PC-9 (cell line): ENCODE measurements around the gene PCNP. TPM values are rescaled to one million over a fixed set of nuclear protein-coding genes. Genes with fewer than 3 reads are reported as not detected.

Source experiments
- BruUV-seq: library from RNA; stranded (reverse); fragments of 400-500 nt; replicated peaks from 2 replicates; lab custom pipeline; 2021; lab: Mats Ljungman, UMichigan
- CTCF ChIA-PET: fragments of 300-600 bp; sonication (Branson Sonifier 250); formaldehyde crosslinking; loops from one replicate; lab custom pipeline; 2022; ENCODE audit warnings: antibody characterized with exemption; lab: Charles Lee
- POLR2A ChIA-PET: fragments of 300-600 bp; sonication (Branson Sonifier 250); formaldehyde crosslinking; loops from one replicate; lab custom pipeline; 2022; ENCODE audit warnings: antibody characterized with exemption; ENCODE audit not compliant: unreplicated experiment; lab: Charles Lee
- DNase-seq, 2 experiments: peaks; one replicate each; pipeline versions ENCODE4 v3.0.0 to v3.0.0-alpha.2; 2015 to 2022; ENCODE audit warnings: mixed read lengths in 1 of 2
- H2AFZ ChIP-seq: fragments of 200-600 bp; sonication (generic); 2 replicates; pipeline ENCODE4 v1.8.1; 2017; ENCODE audit warnings: antibody characterized with exemption
- H3F3A ChIP-seq: fragments of 200-600 bp; sonication (generic); 2 replicates; pipeline ENCODE4 v1.8.1; 2017; ENCODE audit warnings: antibody characterized with exemption, mild to moderate bottlenecking, low read depth; ENCODE audit not compliant: insufficient read depth
- H3K27ac ChIP-seq: fragments of 200-600 bp; sonication (generic); 2 replicates; pipeline ENCODE4 v1.6.1; 2016; ENCODE audit warnings: mixed run types
- H3K27me3 ChIP-seq: fragments of 200-600 bp; sonication (generic); 2 replicates; pipeline ENCODE4 v1.6.1; 2016; ENCODE audit warnings: low read depth, mixed run types; ENCODE audit not compliant: insufficient read depth
- H3K36me3 ChIP-seq: fragments of 200-600 bp; sonication (generic); 2 replicates; pipeline ENCODE4 v1.6.1; 2016; ENCODE audit warnings: low read depth, mixed run types
- H3K4me1 ChIP-seq: fragments of 200-600 bp; sonication (generic); replicated peaks from 2 replicates; pipeline ENCODE4 v1.6.1; 2016; ENCODE audit warnings: mixed run types; ENCODE audit not compliant: insufficient read depth
- H3K4me2 ChIP-seq: fragments of 200-600 bp; sonication (generic); 2 replicates; pipeline ENCODE4 v1.6.1; 2017; ENCODE audit warnings: mixed run types
- H3K4me3 ChIP-seq: fragments of 200-600 bp; sonication (generic); 2 replicates; pipeline ENCODE4 v1.6.1; 2016; ENCODE audit warnings: mixed run types
- H3K79me2 ChIP-seq: fragments of 200-600 bp; sonication (generic); 2 replicates; pipeline ENCODE4 v1.6.1; 2017; ENCODE audit warnings: low read depth, mixed run types
- H3K9me2 ChIP-seq: fragments of 200-600 bp; sonication (generic); 2 replicates; pipeline ENCODE4 v1.8.1; 2017; ENCODE audit warnings: mild to moderate bottlenecking; ENCODE audit not compliant: insufficient read depth
- H3K9me3 ChIP-seq: fragments of 200-600 bp; sonication (generic); 2 replicates; pipeline ENCODE4 v1.8.1; 2016; ENCODE audit warnings: low read depth; ENCODE audit not compliant: insufficient read depth
- H4K20me1 ChIP-seq: fragments of 200-600 bp; sonication (generic); 2 replicates; pipeline ENCODE4 v1.8.1; 2017; ENCODE audit not compliant: insufficient read depth
- EZH2 ChIP-seq: fragments of 200-600 bp; sonication (generic); IDR thresholded peaks from 2 replicates; pipeline ENCODE4 v1.8.0; 2017; ENCODE audit warnings: antibody characterized with exemption, low read depth
- intact Hi-C: fragments of 100-400 bp; cut with micrococcal nuclease; formaldehyde crosslinking; loops from one replicate; pipeline ENCODE4 v1.10.0; 2022; ENCODE audit not compliant: unreplicated experiment
- total RNA-seq: library from RNA; stranded (reverse); gene quantifications from 2 replicates; pipeline ENCODE4 v1.2.3, GENCODE V29; 2021
- TF ChIP-seq, protein P1 (sequence below): fragments of 200-600 bp; sonication (generic); conservative IDR thresholded peaks from 2 replicates; pipeline ENCODE4 v1.6.1; 2017; ENCODE audit warnings: mixed run types, antibody characterized with exemption, mild to moderate bottlenecking, moderate library complexity

The PCNP gene
- total RNA-seq, 1 experiment from 2014 or later: 223 TPM

DNA sequence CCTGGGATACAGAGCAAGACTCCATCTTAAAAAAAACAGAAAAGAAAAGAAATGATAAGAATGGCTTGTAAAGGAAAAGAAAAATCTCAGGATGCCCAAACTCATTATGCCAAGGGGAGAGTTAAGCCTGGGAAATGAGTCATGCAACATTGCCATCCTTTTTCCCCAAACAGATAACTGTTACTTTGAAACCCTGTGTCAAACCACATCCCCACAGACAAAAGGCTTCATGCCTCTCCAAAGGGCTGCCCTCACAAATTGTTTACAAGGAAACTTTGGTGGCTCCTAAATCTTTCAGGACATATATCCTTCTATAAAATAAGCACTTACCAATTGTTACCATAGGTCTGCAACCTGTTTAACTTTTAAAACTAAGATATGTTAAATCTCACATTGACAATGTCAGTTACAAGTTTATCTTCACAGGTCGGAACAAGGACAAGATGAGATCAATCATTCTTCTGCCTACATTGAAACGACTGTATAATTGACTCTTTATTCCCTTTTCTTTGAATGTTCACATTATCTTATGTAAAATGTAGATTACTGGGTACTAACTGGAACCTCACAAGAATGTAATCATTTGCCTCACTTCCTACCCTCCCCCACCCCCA, 42.4 kb upstream of the PCNP start:
- Histone ChIP-seq H3K4me3 (no peak overlapping the region), H3K4me1 (no peaks in the 10 kb centered on the region), H3K27ac (no peak overlapping the region), H3K36me3 (no peaks in the 10 kb centered on the region), H2AFZ (no peak overlapping the region), H3K27me3 (peaks cover 15% of the 10 kb centered on the region), H4K20me1 (no peaks in the 10 kb centered on the region), H3K9me3 (no peaks in the 10 kb centered on the region), H3F3A (no peaks in the 10 kb centered on the region), H3K4me2 (no peak overlapping the region), H3K79me2 (no peaks in the 10 kb centered on the region), H3K9me2 (no peaks in the 10 kb centered on the region)
- BruUV-seq: no TSS peak
- intact Hi-C loops: no loop called here
- POLR2A ChIA-PET: no interaction called here
- TF ChIP-seq EZH2: no peak
- TF ChIP-seq, protein P1, sequence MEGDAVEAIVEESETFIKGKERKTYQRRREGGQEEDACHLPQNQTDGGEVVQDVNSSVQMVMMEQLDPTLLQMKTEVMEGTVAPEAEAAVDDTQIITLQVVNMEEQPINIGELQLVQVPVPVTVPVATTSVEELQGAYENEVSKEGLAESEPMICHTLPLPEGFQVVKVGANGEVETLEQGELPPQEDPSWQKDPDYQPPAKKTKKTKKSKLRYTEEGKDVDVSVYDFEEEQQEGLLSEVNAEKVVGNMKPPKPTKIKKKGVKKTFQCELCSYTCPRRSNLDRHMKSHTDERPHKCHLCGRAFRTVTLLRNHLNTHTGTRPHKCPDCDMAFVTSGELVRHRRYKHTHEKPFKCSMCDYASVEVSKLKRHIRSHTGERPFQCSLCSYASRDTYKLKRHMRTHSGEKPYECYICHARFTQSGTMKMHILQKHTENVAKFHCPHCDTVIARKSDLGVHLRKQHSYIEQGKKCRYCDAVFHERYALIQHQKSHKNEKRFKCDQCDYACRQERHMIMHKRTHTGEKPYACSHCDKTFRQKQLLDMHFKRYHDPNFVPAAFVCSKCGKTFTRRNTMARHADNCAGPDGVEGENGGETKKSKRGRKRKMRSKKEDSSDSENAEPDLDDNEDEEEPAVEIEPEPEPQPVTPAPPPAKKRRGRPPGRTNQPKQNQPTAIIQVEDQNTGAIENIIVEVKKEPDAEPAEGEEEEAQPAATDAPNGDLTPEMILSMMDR: no peak
- CTCF ChIA-PET: no interaction called here
- no peak for DNase-seq

DNA sequence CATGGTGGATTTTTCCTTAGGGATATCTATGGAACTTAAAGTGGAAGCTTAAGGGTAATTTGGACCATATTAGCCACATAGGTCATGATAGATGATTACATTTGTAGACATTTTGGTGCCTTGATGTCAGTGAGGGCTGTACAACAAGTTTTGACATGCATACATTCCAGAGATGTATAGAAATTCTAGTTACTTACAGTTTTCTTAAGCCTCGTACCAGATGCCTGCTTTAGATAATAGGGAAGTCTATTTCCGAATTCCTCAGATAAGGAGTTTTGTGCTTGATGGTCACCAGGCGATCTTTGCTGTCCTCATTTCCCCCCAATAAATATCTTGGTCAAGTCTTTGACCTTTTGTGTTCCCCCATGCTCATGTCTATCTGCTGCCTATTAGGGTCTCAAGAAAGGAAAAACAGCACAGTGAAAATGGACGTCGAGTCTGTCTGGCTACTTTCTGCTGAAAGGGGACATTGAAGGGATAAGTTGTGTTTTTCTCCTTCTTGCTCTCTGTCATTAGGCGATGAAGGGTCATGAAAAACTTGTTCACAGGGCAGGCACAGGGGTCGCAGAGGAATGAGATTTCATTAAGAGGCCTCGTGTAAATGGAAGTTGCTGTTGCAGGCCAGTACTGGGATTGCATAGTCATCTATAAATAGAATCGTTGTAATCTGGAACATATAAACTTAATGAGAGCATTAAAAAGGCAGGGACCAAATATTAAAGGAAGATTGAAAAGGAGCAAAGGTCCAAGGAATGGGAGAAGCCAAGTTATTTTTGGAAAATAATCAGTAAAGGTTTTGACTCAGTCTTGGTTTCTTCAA, 41.0 kb upstream of the PCNP start:
- no TSS peak for BruUV-seq
- H3K9me3 ChIP-seq: no peaks in the 10 kb centered on the region
- ChIA-PET CTCF (no interaction called here), POLR2A (no interaction called here)
- no peak for TF ChIP-seq EZH2
- TF ChIP-seq, protein P1: no peak
- no peaks in the 10 kb centered on the region for H3K79me2 ChIP-seq
- no peak overlapping the region for H3K4me2 ChIP-seq
- H2AFZ ChIP-seq: no peak overlapping the region
- peaks cover 15% of the 10 kb centered on the region for H3K27me3 ChIP-seq
- H3K9me2 ChIP-seq: no peaks in the 10 kb centered on the region
- H3K4me3 ChIP-seq: no peak overlapping the region
- no peak overlapping the region for H3K27ac ChIP-seq
- no peaks in the 10 kb centered on the region for H3K36me3 ChIP-seq
- H4K20me1 ChIP-seq: no peaks in the 10 kb centered on the region
- no peaks in the 10 kb centered on the region for H3F3A ChIP-seq
- DNase-seq: no peak
- no peaks in the 10 kb centered on the region for H3K4me1 ChIP-seq
- intact Hi-C loops: no loop called here

DNA sequence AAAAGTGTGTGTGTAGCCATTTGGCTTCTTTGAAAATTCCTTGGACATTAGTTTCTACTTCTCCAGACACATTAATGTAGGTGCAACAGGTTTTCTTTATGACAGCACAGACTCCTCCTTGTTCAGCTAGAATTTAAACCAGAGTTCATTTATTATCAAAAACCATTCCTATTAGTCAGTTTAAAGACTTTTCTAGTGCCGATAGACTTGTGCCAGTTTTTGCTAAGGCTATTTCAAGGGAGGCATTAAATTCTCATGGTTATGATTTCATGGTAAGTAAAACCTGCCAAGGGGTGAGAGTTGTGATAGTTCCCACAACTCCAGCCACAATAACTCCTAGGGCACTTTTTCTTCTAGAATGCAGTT, 40.4 kb upstream of the PCNP start:
- no peak for DNase-seq
- intact Hi-C loops: no loop called here
- POLR2A ChIA-PET: no interaction called here

More for the DNA sequence above, 40.4 kb upstream of the PCNP start:
- Histone ChIP-seq H3K27ac (no peak overlapping the region), H3K9me2 (no peaks in the 10 kb centered on the region), H4K20me1 (no peaks in the 10 kb centered on the region), H3F3A (no peaks in the 10 kb centered on the region), H3K27me3 (peaks cover 18% of the 10 kb centered on the region), H3K4me3 (no peak overlapping the region), H2AFZ (no peak overlapping the region), H3K4me2 (no peak overlapping the region), H3K36me3 (no peaks in the 10 kb centered on the region), H3K9me3 (no peaks in the 10 kb centered on the region), H3K79me2 (no peaks in the 10 kb centered on the region), H3K4me1 (no peaks in the 10 kb centered on the region)
- CTCF ChIA-PET: no interaction called here
- TF ChIP-seq, protein P1: no peak
- no peak for TF ChIP-seq EZH2
- BruUV-seq: no TSS peak
